CD8-positive, alpha-beta memory T cell (primary cell): ENCODE results near the gene DCUN1D5. TPM values are rescaled to one million over a fixed set of nuclear protein-coding genes. Genes with fewer than 3 reads are reported as not detected.

Experiments
- CTCF ChIA-PET: fragments of 350-600 bp; sonication (Branson Sonifier 250); formaldehyde crosslinking; loops from one replicate; lab custom pipeline; 2021; ENCODE audit warnings: antibody characterized with exemption; lab: Charles Lee
- POLR2A ChIA-PET: fragments of 350-600 bp; sonication (Branson Sonifier 250); formaldehyde crosslinking; loops from one replicate; lab custom pipeline; 2021; ENCODE audit warnings: antibody characterized with exemption; lab: Charles Lee
- DNase-seq, 5 donors: peaks; one replicate each; pipeline versions ENCODE4 v3.0.0 to v3.0.0-alpha.2; 2020 to 2022; ENCODE audit warnings: mixed read lengths in 1 of 5
- H3K27ac ChIP-seq: one replicate; pipeline ENCODE4 v1.7.0; 2013; ENCODE audit warnings: low read depth, mild to moderate bottlenecking, low read length, moderate library complexity
- H3K27me3 ChIP-seq: 2 replicates; pipeline ENCODE4 v1.7.0; 2013; ENCODE audit warnings: low read length, mild to moderate bottlenecking; ENCODE audit not compliant: insufficient read depth, poor library complexity, severe bottlenecking
- H3K36me3 ChIP-seq: 2 replicates; pipeline ENCODE4 v1.7.0; 2013; ENCODE audit warnings: mild to moderate bottlenecking, low read length, moderate library complexity; ENCODE audit not compliant: insufficient read depth
- H3K4me1 ChIP-seq: 2 replicates; pipeline ENCODE4 v1.7.0; 2013; ENCODE audit warnings: mild to moderate bottlenecking, low read length, moderate library complexity; ENCODE audit not compliant: insufficient read depth
- H3K4me3 ChIP-seq: 2 replicates; pipeline ENCODE4 v1.7.0; 2013; ENCODE audit warnings: mild to moderate bottlenecking, low read length
- H3K9me3 ChIP-seq: 2 replicates; pipeline ENCODE4 v1.7.0; 2013; ENCODE audit warnings: mild to moderate bottlenecking, low read length
- H3K27ac Mint-ChIP-seq, 8 donors: one replicate each; pipeline ENCODE4 v1.8.0; 2020 to 2021; ENCODE audit warnings: mixed read lengths in 8 of 8, mild to moderate bottlenecking in 6 of 8, inconsistent platforms in 3 of 8, moderate library complexity in 3 of 8
- H3K27me3 Mint-ChIP-seq, 2 donors: one replicate each; pipeline ENCODE4 v1.8.0; 2020 to 2021; ENCODE audit warnings: mixed read lengths in 2 of 2, mild to moderate bottlenecking in 1 of 2, moderate library complexity in 1 of 2
- H3K36me3 Mint-ChIP-seq, 3 donors: one replicate each; pipeline ENCODE4 v1.8.0; 2020 to 2021; ENCODE audit warnings: mixed read lengths in 3 of 3, inconsistent platforms in 1 of 3, mild to moderate bottlenecking in 1 of 3
- H3K4me1 Mint-ChIP-seq, 3 donors: one replicate each; pipeline ENCODE4 v1.8.0; 2020 to 2021; ENCODE audit warnings: mixed read lengths in 3 of 3, inconsistent platforms in 1 of 3, mild to moderate bottlenecking in 1 of 3
- H3K4me3 Mint-ChIP-seq, 7 donors: one replicate each; pipeline ENCODE4 v1.8.0; 2020 to 2021; ENCODE audit warnings: mixed read lengths in 7 of 7, mild to moderate bottlenecking in 6 of 7, moderate library complexity in 4 of 7, inconsistent platforms in 2 of 7
- H3K9me3 Mint-ChIP-seq, 5 donors: one replicate each; pipeline ENCODE4 v1.8.0; 2020 to 2022; ENCODE audit warnings: mixed read lengths in 5 of 5, mild to moderate bottlenecking in 3 of 5, moderate library complexity in 2 of 5, inconsistent platforms in 1 of 5
- polyA plus RNA-seq: library from polyadenylated mRNA; unstranded; fragments of 300-500 nt; fragmentation: Illumina TruSeq; gene quantifications from one replicate; pipeline ENCODE4 v1.2.3, GENCODE V29; 2021
- total RNA-seq, 2 experiments: library from RNA; stranded (reverse); gene quantifications; one replicate each; pipeline ENCODE4 v1.2.3, GENCODE V29; 2021

DCUN1D5 gene
- total RNA-seq: 10 to 100 TPM; 84.2 to 84.8 TPM
- polyA plus RNA-seq: 27.6 TPM

- ChIA-PET CTCF (interaction anchor here (1.1 to 3.5 kb wide), 2 partner anchors 15 to 17 kb away, joined by 5 to 19 read pairs; partner anchors contain the start of gene DYNC2H1), POLR2A (interaction anchor here (1.6 kb wide), 1 partner anchor 17 kb away, joined by 27 read pairs; the partner anchor contains the start of gene DYNC2H1)
- no peaks in the 10 kb centered on the region for H3K36me3 ChIP-seq
- peak; percentile 91 to 96 (median 92) for DNase-seq
- peak within 1 kb of the TSS; percentile 69 for H3K4me3 ChIP-seq
- Mint-ChIP-seq H3K4me1 (peaks cover 28 to 40% (median 37%) of the 10 kb centered on the region in 3 donors), H3K36me3 (peaks cover 5 to 20% (median 11%) of the 10 kb centered on the region in 3 donors), H3K27me3 (peaks cover 14 to 38% of the 10 kb centered on the region in 2 donors), H3K9me3 (no peaks in the 10 kb centered on the region), H3K4me3 (peak within 1 kb of the TSS; percentile 84 to 97 (median 93)), H3K27ac (peak within 1 kb of the TSS; percentile 85 to 99 (median 98))
- H3K9me3 ChIP-seq: no peaks in the 10 kb centered on the region
- peak within 1 kb of the TSS; percentile 77 for H3K27ac ChIP-seq
- peaks cover 6% of the 10 kb centered on the region for H3K27me3 ChIP-seq
- H3K4me1 ChIP-seq: peaks cover 17% of the 10 kb centered on the region
Measured at GRCh38 chr11:103091801-103092524, at the start of gene DCUN1D5. Gene DCUN1D5, minus strand, starts transcription at chr11:103092160. Its CDS starts 288 bp downstream, at chr11:103091872.

GRCh38 chr11:103125462-103125861 is 33.5 kb upstream of the DCUN1D5 start:
- H3K27me3 Mint-ChIP-seq: no peaks in the 10 kb centered on the region
- no peaks in the 10 kb centered on the region for H3K9me3 ChIP-seq
- no peak overlapping the region for H3K27ac ChIP-seq
- H3K27me3 ChIP-seq: no peaks in the 10 kb centered on the region
- no peaks in the 10 kb centered on the region for H3K9me3 Mint-ChIP-seq
- peaks cover 5 to 20% (median 10%) of the 10 kb centered on the region in 3 donors for H3K36me3 Mint-ChIP-seq
- ChIA-PET POLR2A (no interaction called here), CTCF (no interaction called here)
- no peaks in the 10 kb centered on the region for H3K4me1 ChIP-seq
- DNase-seq: no peak
- H3K4me1 Mint-ChIP-seq: no peaks in the 10 kb centered on the region
- no peaks in the 10 kb centered on the region for H3K36me3 ChIP-seq
- no peak overlapping the region for H3K27ac Mint-ChIP-seq
- H3K4me3 Mint-ChIP-seq: no peak overlapping the region
- H3K4me3 ChIP-seq: no peak overlapping the region

GRCh38 chr11:103114836-103115235 is 22.9 kb upstream of the DCUN1D5 start:
- no peak overlapping the region for H3K4me3 ChIP-seq
- ChIA-PET POLR2A (no interaction called here), CTCF (no interaction called here)
- no peaks in the 10 kb centered on the region for H3K27me3 Mint-ChIP-seq
- H3K4me3 Mint-ChIP-seq: no peak overlapping the region
- peaks cover 5 to 18% (median 10%) of the 10 kb centered on the region in 3 donors for H3K4me1 Mint-ChIP-seq
- H3K9me3 ChIP-seq: no peaks in the 10 kb centered on the region
- peaks cover 0 to 9% (median 3%) of the 10 kb centered on the region in 3 donors for H3K36me3 Mint-ChIP-seq
- H3K27ac ChIP-seq: no peak overlapping the region
- H3K27ac Mint-ChIP-seq: no peak overlapping the region
- no peaks in the 10 kb centered on the region for H3K36me3 ChIP-seq
- no peaks in the 10 kb centered on the region for H3K27me3 ChIP-seq
- H3K9me3 Mint-ChIP-seq: no peaks in the 10 kb centered on the region
- DNase-seq: no peak
- H3K4me1 ChIP-seq: no peaks in the 10 kb centered on the region

- Mint-ChIP-seq H3K27ac (no peak overlapping the region), H3K4me1 (peaks cover 15 to 27% (median 21%) of the 10 kb centered on the region in 3 donors), H3K27me3 (peaks cover 0 to 6% of the 10 kb centered on the region in 2 donors), H3K36me3 (peaks cover 0 to 14% (median 3%) of the 10 kb centered on the region in 3 donors), H3K9me3 (no peaks in the 10 kb centered on the region), H3K4me3 (peak overlapping the region in 1 of 7 donors; percentile 2)
- ChIA-PET POLR2A (no interaction called here), CTCF (no interaction called here)
- H3K4me1 ChIP-seq: no peaks in the 10 kb centered on the region
- no peak for DNase-seq
- H3K4me3 ChIP-seq: no peak overlapping the region
- H3K36me3 ChIP-seq: no peaks in the 10 kb centered on the region
- H3K27me3 ChIP-seq: no peaks in the 10 kb centered on the region
- no peaks in the 10 kb centered on the region for H3K9me3 ChIP-seq
- no peak overlapping the region for H3K27ac ChIP-seq
Measured at GRCh38 chr11:103112364-103112763, 20.4 kb upstream of the DCUN1D5 start.

GRCh38 chr11:103111400-103111799 is 19.4 kb upstream of the DCUN1D5 start:
- ChIA-PET CTCF (no interaction called here), POLR2A (no interaction called here)
- Histone ChIP-seq H3K4me3 (no peak overlapping the region), H3K4me1 (no peaks in the 10 kb centered on the region), H3K27me3 (no peaks in the 10 kb centered on the region), H3K9me3 (no peaks in the 10 kb centered on the region), H3K27ac (no peak overlapping the region), H3K36me3 (no peaks in the 10 kb centered on the region)
- DNase-seq: no peak
- Mint-ChIP-seq H3K4me1 (peaks cover 15 to 27% (median 21%) of the 10 kb centered on the region in 3 donors), H3K27ac (no peak overlapping the region), H3K36me3 (peaks cover 0 to 14% (median 3%) of the 10 kb centered on the region in 3 donors), H3K4me3 (peak overlapping the region in 1 of 7 donors; percentile 61), H3K27me3 (peaks cover 0 to 6% of the 10 kb centered on the region in 2 donors), H3K9me3 (no peaks in the 10 kb centered on the region)

GRCh38 chr11:103110391-103110790 is 18.4 kb upstream of the DCUN1D5 start:
- POLR2A ChIA-PET: interaction anchor here (2.0 kb wide), 1 partner anchor 18 kb away, joined by 27 read pairs; the partner anchor contains the start of gene DCUN1D5
- Histone ChIP-seq H3K4me3 (no peak overlapping the region), H3K27me3 (no peaks in the 10 kb centered on the region), H3K27ac (no peak overlapping the region), H3K9me3 (no peaks in the 10 kb centered on the region), H3K36me3 (no peaks in the 10 kb centered on the region), H3K4me1 (no peaks in the 10 kb centered on the region)
- no peaks in the 10 kb centered on the region for H3K9me3 Mint-ChIP-seq
- H3K4me1 Mint-ChIP-seq: peaks cover 15 to 27% (median 21%) of the 10 kb centered on the region in 3 donors
- peak overlapping the region in 6 of 7 donors; percentile 90 to 97 (median 95) for H3K4me3 Mint-ChIP-seq
- peaks cover 3 to 7% of the 10 kb centered on the region in 2 donors for H3K27me3 Mint-ChIP-seq
- peaks cover 0 to 14% (median 3%) of the 10 kb centered on the region in 3 donors for H3K36me3 Mint-ChIP-seq
- no peak for DNase-seq
- CTCF ChIA-PET: interaction anchor here (0.6 kb wide), 1 partner anchor 24 kb away, joined by 3 read pairs; no protein-coding TSS in a partner anchor
- peak overlapping the region in 4 of 8 donors; percentile 93 to 99 (median 98) for H3K27ac Mint-ChIP-seq

GRCh38 chr11:103109818-103110388 is 17.9 kb upstream of the DCUN1D5 start:
- DNase-seq: no peak
- CTCF ChIA-PET: interaction anchor here (0.9 to 1.9 kb wide), 9 partner anchors 9 to 74 kb away, joined by 3 to 19 read pairs (median 4); partner anchors contain the start of gene DCUN1D5
- peak overlapping the region; percentile 77 for H3K27ac ChIP-seq
- no peaks in the 10 kb centered on the region for H3K4me1 ChIP-seq
- H3K27me3 Mint-ChIP-seq: peaks cover 5 to 7% of the 10 kb centered on the region in 2 donors
- H3K4me3 Mint-ChIP-seq: peak overlapping the region; percentile 90 to 97 (median 95)
- H3K36me3 Mint-ChIP-seq: peaks cover 0 to 14% (median 1%) of the 10 kb centered on the region in 3 donors
- H3K4me1 Mint-ChIP-seq: peaks cover 15 to 27% (median 21%) of the 10 kb centered on the region in 3 donors
- no peaks in the 10 kb centered on the region for H3K27me3 ChIP-seq
- POLR2A ChIA-PET: interaction anchor here (0.6 to 2.0 kb wide), 6 partner anchors 10 to 662 kb away, joined by 3 to 27 read pairs (median 3); partner anchors contain the start of gene DCUN1D5
- no peaks in the 10 kb centered on the region for H3K36me3 ChIP-seq
- no peaks in the 10 kb centered on the region for H3K9me3 ChIP-seq
- peak overlapping the region; percentile 90 for H3K4me3 ChIP-seq
- no peaks in the 10 kb centered on the region for H3K9me3 Mint-ChIP-seq
- peak overlapping the region; percentile 92 to 99 (median 98) for H3K27ac Mint-ChIP-seq
